Stimulated activated CD4-positive, alpha-beta T cell treated with anti-CD3 and anti-CD28 coated beads, Interleukin-1b, Interleukin-23, amount 100 ng/mL, for 4 hours (primary cell): ENCODE measurements around the gene PIK3R3.

Experiments
- DNase-seq, 2 donors: peaks; one replicate each; pipeline ENCODE4 v3.0.0-alpha.2; 2020; ENCODE audit warnings: low read depth in 2 of 2

Gene PIK3R3

DNA sequence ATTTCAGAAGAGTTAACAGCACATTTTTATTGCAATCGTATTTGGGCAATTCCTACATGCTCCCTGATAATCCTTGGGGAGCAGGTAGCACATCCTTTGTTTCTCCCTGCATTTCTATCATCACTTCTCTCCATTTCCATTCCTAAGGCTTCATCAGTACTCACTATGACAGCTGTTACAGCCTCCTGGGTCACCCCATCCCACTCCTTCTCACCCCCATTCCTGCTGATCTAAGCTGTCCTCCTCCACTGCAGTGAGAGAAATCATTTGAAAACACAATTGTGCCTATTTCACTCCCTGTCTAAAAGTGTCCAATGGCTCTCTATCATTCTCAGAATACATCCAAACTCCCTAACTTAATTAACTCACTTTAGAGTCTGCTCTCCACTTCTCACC, 25.5 kb upstream of the PIK3R3 start:
- no peak for DNase-seq

DNA sequence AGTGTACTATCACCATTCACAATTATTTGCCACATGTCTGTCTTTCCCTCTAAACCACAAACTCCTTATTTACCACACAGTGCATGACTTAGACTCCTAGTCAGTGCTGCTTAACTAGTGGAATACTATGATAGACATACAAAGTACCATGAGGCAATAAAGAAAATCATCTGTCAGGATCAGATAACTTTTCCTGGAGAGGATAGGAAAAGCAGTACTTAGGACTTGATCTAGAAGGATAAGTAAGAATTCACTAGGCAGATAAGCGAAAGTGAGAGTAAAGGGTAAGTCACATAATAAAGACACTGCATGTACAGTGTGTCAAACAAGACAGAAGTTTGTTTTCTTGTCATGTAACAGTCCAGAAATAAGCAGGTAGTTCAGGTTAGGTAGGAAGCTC, 21.3 kb upstream of the PIK3R3 start:
- no peak for DNase-seq

DNA sequence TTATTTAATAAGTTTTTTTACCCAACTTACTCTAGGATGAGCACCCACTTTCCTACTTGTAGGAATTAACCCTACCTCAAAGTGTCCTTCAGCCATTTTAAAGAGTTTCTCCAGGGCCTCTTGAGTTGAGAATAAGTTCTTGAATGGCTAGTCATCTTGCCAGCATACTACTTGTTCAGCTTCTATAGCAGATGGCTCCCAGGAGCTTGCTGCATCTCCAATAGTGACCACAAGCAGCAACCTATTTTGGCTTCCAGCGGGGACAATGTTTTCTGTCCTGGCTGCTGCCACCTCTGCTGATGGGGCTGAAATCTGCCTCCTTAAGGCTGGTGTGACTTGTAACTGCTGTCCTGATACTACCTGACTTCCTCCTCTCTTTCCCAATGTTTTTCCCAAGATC, 20.8 kb upstream of the PIK3R3 start:
- no peak for DNase-seq

DNA sequence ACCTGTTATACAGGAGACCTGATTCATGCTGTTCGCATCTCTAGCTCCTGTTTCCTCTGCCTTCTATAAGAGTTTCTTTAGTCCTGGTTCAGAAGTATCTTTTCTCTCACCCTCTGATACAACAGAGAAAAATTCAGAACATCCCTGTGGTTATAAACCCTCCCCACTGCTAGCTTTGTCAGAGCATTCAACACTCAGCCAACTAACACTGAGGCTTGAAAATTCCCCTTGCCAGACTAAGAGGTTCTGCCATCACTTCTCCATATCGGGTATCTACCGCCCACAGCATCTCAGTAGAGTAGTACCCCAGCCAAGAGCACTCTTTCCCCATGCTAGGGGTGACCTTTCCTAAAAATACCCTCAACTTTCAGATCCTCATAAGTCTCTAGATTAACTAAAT, 19.6 kb upstream of the PIK3R3 start:
- no peak for DNase-seq

DNA sequence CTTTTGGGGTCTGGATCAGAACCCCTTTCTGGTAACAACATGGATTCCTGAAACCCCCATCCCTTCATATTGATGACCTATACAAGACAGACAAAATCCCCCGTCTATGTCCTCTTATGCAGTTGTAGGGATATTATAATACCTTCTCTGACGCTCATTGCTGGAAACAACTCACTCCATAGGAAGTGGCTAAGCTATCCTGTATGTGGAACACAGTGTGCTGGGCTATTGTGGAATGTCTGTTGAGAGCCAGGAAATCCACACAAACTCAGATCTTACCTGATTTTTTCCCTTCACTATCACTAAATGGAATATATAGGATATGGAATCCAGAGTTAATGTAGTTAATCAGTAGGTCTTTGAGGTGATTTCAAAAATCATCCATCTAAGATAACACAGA, 17.7 kb upstream of the PIK3R3 start:
- no peak for DNase-seq

DNA sequence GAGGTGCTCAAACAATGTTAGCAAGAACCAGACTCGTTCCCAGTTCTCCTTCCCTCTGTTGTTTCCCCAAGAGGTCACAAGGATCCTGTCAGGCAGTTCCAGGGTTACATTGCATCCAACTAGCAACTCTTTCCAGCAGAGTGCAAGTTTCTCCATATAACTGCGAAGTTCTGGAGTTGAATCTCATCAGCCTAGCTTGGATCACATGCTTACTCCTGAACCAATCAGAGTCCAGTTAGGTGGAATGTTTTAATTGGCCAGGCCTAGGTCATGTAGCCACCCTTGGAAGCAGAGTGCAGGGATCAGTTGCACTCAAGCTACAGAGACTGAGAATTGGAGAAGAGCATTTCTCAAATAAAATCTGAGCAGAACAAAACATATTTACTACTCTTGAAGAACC, 15.9 kb upstream of the PIK3R3 start:
- no peak for DNase-seq

DNA sequence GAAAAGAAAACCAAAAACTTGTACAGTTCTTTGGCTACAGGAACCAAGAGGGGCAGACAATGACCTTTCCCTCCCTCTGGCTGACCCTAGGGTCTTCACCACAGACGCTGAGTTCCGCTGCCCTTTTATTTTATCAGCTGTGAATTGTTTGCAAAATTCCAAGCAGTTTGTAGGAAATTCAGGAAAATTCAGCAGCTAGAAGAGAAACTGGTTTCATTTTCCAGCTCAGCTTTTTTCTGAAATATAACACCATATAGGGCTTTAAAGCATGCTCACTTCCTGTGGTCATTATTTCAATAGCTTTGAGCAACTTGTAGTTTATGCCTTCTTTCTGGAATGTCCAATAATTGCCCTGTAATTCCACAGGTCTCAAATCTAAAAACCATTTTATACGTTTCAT, 5.5 kb upstream of the PIK3R3 start:
- DNase-seq: no peak

DNA sequence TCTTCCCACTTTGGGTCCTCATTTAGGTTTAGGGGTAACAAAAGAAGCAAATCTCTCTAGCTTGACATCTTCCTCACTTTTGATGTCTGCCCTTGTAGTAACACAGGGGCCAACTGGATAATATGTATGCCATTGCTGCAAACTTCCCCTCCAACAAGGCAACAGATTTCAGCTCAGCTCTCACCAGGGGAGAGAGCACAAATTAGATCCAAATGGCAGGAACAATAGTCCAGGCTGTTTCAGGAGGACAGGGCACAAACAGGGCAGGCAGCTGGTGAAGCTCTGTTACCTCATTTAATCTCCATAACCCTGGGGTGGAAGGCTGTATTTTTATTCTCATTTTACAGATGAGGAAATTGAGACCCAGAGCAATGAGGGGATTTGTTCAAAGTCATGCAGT, 4.3 kb upstream of the PIK3R3 start:
- DNase-seq: no peak

DNA sequence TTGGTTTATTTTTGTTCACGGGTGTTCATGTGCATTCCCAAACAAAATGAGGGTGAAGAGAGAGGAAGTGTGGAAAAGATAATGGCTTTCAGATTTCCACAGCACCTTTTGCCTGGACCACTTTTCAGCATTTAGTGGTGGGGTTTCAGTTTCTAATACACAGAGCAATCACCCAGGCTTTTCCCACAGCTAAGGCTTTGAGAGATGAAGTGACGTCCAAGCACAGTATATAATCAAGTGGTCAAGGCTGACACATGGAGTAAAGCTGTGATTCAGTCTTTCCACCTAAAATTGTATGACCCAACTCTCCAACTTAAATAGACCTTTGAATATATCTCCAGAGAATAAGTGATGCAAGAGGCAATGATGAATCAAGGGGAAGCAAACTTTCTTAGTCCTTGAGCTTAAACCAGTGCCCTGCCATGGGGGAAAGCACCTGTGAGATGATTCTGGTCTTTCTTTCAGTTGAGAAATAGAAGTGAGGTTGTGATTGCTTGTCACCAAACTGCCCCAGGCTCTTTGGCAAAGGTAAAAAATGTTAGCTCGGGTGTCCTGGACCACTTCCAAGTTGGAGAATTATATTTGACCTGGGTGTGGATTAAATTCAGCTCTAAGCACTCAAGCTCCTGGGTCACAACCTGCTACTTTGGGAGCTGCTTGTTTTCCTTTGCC, 2.4 kb upstream of the PIK3R3 start:
- no peak for DNase-seq

DNA sequence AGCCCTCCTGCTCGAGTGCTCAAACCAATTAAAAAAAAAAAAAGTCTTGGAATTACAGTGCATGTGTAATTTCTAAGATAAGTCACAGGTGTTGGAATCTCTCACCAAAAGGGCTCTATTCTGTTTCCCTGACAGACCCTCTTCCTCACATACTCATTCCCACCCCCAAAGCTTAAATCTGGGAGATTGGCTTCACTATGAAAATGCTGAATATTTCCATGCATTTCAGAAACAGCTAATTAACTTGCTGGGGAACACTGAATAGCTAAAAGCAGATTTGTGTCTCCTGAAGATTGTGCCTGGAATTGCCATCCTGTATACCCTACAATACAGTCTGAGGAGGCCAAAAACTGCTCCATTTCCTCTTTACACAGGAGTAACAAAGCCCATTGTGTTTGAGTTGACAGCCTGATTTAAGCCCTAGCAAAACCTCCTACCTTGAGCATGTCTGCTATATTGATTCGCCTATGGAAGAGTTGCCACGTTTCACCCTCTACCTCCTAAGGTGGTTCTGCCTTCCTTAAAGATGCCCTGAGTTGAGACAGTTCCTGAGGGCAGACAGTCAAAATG, 1.4 kb upstream of the PIK3R3 start:
- no peak for DNase-seq

DNA sequence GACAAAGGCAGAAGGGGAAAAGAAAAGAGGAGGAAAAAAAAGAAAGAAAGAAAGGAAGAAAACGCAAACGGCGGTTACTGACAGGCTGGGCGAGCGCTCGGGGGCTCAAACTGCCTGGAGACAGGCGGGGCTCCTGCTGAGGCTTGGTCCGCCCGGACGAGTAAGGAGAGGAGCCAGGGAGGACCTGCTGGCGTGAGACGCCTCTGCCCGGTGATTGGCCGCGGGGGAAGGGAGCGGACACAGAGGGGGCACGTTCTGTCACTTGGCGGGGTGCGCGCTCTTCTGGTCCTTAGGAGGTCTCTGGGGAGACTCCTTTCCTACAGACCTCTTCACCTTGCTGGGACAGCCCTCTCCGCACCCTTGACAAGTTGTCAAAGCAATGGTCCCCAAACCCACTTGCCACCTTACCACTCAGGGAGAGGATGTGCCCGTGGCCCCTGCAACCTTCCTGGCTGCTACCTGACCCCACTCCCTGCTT, 791 bp upstream of the PIK3R3 start:
- DNase-seq: no peak

DNA sequence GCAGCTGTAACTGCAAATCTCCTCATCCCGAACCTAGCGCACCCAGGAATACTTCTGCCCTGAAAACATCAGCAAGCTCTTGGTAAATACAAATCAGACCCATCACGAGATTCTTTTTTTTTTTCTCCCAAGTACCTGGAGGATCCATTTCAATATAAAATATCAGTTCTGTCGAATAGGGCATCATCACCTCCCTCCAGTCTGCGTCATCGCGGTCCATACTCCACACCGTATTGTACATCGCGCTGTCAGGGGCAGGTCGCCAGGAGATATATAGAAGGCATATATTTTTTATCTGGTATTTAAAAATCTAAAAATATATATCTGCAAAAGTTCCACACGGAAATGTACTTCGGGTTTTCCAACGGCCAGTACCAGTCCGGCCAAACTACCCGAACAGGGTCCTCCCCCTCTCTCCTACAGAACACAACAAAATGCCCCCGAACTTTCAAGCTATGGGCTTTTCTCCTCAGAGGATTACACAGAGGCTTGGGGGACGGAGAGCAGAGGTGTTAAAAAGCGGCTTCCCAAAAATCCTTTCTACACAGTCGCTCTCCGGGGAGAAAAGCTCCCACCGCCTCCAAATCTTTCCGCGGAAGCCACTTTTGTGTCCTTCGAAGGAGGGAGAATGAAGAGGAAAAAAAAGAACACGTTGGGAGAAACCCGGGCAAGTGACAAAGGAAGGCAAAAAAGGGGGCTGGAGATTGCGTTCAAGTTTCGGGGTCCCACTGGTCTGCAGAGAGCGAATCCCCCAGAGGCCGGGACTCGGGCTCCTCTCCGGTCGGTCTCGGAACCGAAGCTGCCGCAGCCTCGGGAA, 509 bp downstream of the PIK3R3 start:
- DNase-seq: peak; percentile 8 to 19

DNA sequence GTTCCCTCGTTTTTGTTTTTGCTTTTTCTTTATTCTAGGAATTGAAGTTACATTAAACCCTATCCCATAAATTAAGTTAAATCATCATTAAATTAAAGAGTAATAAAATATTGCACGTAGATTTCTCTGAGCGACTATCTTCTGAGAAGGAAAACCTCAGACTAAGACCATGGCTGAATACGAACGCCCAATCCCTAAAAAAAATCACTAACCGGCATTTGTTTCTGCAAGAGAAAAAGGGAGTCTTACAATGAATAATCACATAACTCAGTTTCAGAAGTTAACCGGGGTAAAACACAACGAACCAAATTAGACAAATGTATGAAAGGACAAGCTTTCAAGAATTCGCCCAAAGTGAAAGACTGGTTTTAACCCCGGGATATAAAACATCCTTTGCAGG, 1.3 kb downstream of the PIK3R3 start:
- DNase-seq: no peak

DNA sequence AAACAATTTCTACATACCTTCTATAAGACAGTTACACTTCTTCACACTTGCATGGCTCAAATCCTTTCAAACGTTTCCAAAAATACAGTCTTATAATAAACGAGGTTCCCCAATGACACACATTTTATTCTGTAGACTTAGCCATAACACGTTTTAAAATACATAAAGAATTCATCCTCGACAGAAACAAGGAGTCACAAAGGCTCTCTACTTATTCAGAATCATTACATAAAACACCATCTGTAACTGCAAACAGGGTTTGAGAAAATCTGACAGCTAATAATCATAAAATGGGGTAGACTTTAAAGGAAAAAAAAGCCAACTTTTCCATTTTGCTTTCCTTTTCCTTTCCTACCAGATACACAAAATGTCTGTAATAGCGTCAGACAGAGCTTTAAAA, 1.8 kb downstream of the PIK3R3 start:
- no peak for DNase-seq

DNA sequence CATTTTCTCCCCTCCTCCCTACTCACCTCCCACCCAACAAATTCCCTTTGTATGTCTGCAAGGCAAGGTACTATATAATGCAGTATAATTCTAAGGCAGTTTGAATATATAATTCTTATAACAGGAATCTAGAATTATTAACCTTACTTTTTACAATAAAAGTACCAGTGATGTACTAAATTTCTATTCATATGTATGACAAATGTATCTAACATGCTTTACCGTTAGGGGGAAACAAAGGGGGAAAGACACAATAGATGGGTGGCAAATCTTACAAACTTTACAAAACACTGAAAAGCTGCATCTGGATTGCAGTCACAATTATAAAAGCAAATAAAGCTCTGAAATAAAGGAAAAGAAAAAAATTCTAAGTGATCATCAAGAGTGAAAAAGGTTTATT, 2.3 kb downstream of the PIK3R3 start:
- no peak for DNase-seq

DNA sequence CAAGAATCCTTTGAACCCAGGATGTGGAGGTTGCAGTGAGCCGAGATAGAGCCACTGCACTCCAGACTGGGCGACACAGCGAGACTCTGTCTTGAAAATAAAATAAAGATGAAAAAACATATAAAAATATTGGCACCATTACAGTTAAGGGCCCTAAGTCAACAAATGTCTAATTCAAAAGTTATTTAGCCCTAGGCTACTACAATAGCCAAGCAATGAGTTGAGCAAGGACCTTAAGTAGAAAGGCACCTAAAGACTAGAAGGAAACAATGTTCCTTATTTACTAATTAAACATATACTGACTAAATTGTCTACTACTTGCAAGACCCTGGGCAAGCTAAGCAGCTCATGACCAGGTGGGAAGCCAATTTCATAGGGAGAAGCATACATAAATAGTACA, 4.1 kb downstream of the PIK3R3 start:
- DNase-seq: no peak

DNA sequence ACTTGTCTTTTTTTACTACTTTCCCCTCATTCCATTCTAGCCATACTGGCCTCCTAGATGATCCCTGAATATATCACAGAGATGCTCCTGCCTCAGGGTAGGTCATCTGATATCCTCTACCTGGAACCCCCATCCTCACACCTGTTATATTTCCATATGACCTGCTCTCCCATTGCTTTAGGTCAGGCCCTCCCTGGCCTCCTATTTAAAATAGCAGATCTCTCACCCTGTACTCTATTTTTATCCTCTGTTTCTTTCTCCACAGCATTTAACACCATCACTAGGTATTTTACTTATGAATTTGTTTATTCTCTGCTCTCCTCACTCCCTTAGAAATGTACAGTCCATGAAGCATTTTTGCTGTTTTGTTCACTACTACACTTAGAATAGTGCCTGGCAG, 13.6 kb downstream of the PIK3R3 start:
- DNase-seq: no peak

DNA sequence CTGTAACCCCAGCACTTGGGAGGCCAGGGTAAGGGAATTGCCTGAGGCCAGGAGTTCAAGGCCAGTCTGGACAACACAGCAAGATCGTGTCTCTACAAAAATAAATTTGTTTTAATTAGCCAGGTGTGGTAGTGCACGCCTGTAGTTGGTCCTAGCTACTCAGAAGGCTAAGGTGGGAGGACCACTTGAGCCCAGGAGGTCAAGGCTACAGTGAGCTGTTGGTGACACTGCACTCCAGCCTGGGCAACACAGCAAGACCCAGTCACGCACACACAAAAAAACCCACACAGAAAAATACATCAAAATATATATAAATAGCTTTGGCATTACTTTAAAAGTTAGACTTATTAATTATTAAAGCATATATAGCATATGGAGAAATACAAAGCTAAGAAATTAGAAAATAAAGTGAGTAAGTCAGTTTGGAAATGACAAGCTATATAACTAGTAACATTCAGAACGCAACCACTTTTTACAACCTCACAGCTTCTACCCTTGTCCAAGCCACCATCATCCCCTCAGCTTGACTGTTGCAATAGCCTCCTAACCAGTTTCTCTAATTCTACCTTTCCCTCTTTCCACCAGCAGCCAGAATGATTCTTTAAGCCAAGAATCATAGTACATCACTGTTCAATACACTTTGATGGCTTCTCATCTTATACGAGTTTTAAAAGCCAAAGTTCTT, 14.5 kb downstream of the PIK3R3 start:
- DNase-seq: no peak

DNA sequence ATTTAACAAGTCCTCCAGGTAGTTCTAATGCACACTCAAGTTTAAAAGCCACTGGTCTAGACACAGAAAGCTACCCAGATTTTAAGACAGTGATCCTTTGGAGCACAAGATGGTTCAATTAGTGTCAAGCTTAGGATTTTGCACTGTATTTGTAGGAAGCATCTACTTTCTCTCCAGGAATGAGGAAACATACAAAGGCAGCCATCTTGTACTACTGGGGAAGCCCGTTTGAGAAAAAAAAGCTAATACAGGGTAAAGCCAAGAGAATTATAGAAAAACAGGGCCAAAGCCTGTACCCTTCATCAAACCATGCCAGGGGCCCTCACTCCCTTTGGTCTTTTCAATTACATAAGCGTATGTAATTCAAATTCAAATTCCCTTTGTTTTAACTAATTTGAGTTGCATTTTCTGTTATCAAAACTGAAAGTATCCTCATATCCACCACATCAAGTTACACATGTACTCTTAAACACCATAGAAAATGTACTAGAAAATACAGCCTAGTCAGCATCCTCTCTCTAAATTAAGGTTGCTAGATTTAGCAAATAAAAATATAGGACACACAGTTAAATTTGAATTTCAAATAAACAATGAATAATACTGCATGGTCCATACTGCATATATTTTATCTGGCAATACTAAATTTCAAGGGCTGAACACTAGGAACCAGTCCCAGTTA, 17.4 kb downstream of the PIK3R3 start:
- no peak for DNase-seq

DNA sequence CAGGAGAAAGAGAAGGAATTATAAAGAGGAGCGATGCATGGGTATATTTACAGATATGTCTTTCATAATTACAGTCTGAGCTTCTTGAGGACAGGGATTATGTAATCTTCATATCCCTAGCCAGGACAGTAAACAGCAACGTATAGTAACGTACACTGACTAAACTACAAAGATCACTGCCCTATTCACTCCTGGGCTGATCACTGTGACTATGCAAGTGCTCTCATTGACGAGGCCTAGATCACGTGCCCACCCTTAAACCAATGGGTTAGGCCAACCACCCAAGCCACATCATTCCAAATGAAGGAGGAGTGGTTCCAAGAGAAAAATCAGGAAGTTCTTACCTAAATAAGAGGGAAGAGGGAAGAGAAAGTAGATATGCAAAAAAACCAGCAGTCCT, 18.5 kb downstream of the PIK3R3 start:
- DNase-seq: no peak

DNA sequence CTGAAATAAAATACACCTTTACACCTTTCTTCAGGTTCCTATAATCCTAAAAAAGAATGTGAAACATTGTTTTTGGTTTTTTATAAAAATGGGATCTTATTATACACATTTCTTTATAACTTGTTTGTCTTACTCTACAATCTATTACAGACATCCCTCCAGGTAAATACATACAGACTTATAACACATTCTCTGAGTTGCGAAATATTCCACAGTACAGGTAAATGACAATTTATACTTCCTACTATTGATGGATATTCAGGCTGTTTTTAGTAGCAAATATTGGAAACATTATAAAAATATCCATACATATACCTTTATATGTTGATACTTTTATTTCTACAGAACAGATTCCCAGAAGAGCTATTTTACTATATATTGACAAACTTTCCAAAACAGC, 20.3 kb downstream of the PIK3R3 start:
- no peak for DNase-seq

DNA sequence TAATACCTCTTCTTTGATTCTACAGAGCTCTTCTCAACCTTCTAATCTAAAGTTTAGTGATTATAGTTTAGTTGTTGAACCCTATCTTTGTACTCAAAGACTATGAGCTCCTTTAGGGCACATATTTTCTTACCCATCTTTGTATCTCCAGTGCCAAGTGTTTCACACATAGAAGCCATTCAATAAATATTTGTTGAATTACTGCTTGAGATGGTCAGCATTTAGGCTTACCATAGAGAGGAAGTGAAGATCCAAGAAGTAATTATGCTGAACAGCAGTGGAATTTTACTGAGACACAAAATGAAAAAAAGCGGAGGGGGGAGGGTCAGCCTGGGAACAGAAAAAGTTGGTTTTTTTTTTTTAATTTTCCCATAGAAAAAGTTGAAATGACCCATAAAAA, 21.9 kb downstream of the PIK3R3 start:
- no peak for DNase-seq
